SK-N-SH (cell line): ENCODE measurements around the gene ABCB9. TPM values are rescaled to one million over a fixed set of nuclear protein-coding genes. Genes with fewer than 3 reads are reported as not detected.

Experiments used
- CTCF ChIA-PET: fragments of 300-600, 350-600 bp; formaldehyde crosslinking; extraction: SDS; loops from one replicate; lab custom pipeline; 2021; lab: Yijun Ruan, JAX
- POLR2A ChIA-PET: fragments of 350-600 bp; sonication (Branson Sonifier 250); formaldehyde crosslinking; extraction: SDS; loops from one replicate; lab custom pipeline; 2020; ENCODE audit warnings: antibody characterized with exemption, inconsistent platforms; lab: Yijun Ruan, JAX
- DNase-seq: peaks from one replicate; pipeline ENCODE4 v3.0.0; 2012
- H2AFZ ChIP-seq: fragments of 200-600 bp; sonication (generic); 2 replicates; pipeline ENCODE4 v1.8.1; 2016; ENCODE audit warnings: antibody characterized with exemption, mild to moderate bottlenecking, low read depth
- H3F3A ChIP-seq: fragments of 200-600 bp; sonication (generic); replicated peaks from 2 replicates; pipeline ENCODE3; 2016; ENCODE audit warnings: antibody characterized with exemption, mild to moderate bottlenecking; ENCODE audit not compliant: insufficient read depth
- H3K27ac ChIP-seq, 2 experiments: fragments of 200-500 bp in 1 of 2; fragments of 200-600 bp in 1 of 2; sonication (Bioruptor generic) in 1 of 2; sonication (generic), shearing (Covaris generic) in 1 of 2; 2 replicates each; pipeline versions ENCODE4 v1.5.1 to v1.6.1; 2014 to 2016; ENCODE audit warnings: low read depth in 2 of 2, inconsistent platforms in 1 of 2, low read length in 1 of 2, mild to moderate bottlenecking in 1 of 2, mixed read lengths in 1 of 2
- H3K27me3 ChIP-seq: fragments of 200-600 bp; sonication (generic), shearing (Covaris generic); 2 replicates; pipeline ENCODE4 v1.6.1; 2016; ENCODE audit warnings: mixed run types; ENCODE audit not compliant: insufficient read depth
- H3K36me3 ChIP-seq, 2 experiments: fragments of 200-500 bp in 1 of 2; fragments of 200-600 bp in 1 of 2; sonication (Bioruptor generic) in 1 of 2; sonication (generic) in 1 of 2; replicated peaks in 1 of 2; 2 replicates each; pipeline versions ENCODE3 to v1.5.1; 2014 to 2016; ENCODE audit warnings: low read length in 1 of 2, mild to moderate bottlenecking in 1 of 2; ENCODE audit not compliant: insufficient read depth in 2 of 2, control insufficient read depth in 1 of 2
- H3K4me1 ChIP-seq, 2 experiments: fragments of 200-500 bp in 1 of 2; fragments of 200-600 bp in 1 of 2; sonication (Bioruptor generic) in 1 of 2; sonication (generic), shearing (Covaris generic) in 1 of 2; 2 replicates each; pipeline versions ENCODE4 v1.5.1 to v1.6.1; 2014 to 2016; ENCODE audit warnings: low read depth in 1 of 2, low read length in 1 of 2, mixed run types in 1 of 2; ENCODE audit not compliant: insufficient read depth in 2 of 2, control insufficient read depth in 1 of 2
- H3K4me2 ChIP-seq: fragments of 200-600 bp; sonication (generic), shearing (Covaris generic); 2 replicates; pipeline ENCODE4 v1.6.1; 2017; ENCODE audit warnings: mixed run types
- H3K4me3 ChIP-seq, 2 experiments: fragments of 200-500 bp in 1 of 2; fragments of 200-600 bp in 1 of 2; sonication (Bioruptor generic) in 1 of 2; sonication (generic), shearing (Covaris generic) in 1 of 2; 2 replicates each; pipeline versions ENCODE4 v1.5.1 to v1.8.1; 2014 to 2016; ENCODE audit warnings: low read depth in 2 of 2, inconsistent platforms in 1 of 2, low read length in 1 of 2, mild to moderate bottlenecking in 1 of 2, mixed read lengths in 1 of 2, moderate library complexity in 1 of 2
- H3K79me2 ChIP-seq: fragments of 200-600 bp; sonication (generic); 2 replicates; pipeline ENCODE4 v1.8.1; 2017; ENCODE audit warnings: mild to moderate bottlenecking; ENCODE audit not compliant: insufficient read depth
- H3K9ac ChIP-seq: fragments of 200-600 bp; sonication (generic); 2 replicates; pipeline ENCODE4 v1.6.1; 2017; ENCODE audit warnings: mixed run types
- H3K9me2 ChIP-seq: fragments of 200-600 bp; sonication (generic); 2 replicates; pipeline ENCODE4 v1.6.1; 2017; ENCODE audit warnings: mixed run types
- H3K9me3 ChIP-seq: fragments of 200-600 bp; sonication (generic); 2 replicates; pipeline ENCODE4 v1.6.1; 2017; ENCODE audit warnings: mixed run types, mild to moderate bottlenecking, moderate library complexity
- H4K20me1 ChIP-seq: fragments of 200-600 bp; sonication (generic); 2 replicates; pipeline ENCODE4 v1.6.1; 2017; ENCODE audit warnings: mild to moderate bottlenecking, mixed run types; ENCODE audit not compliant: insufficient read depth
- CHD2 ChIP-seq: fragments of 150-350 bp; IDR thresholded peaks from 2 replicates; pipeline ENCODE4 v1.6.1; 2018; ENCODE audit warnings: low read length; ENCODE audit not compliant: partially characterized antibody
- ELF1 ChIP-seq: IDR thresholded peaks from 2 replicates; pipeline ENCODE4 v1.4.0; 2012
- EP300 ChIP-seq, 2 experiments: IDR thresholded peaks; 2 replicates each; pipeline versions ENCODE4 v1.4.0 to v1.6.1; 2012; ENCODE audit warnings: borderline replicate concordance in 1 of 2, low read depth in 1 of 2, low read length in 1 of 2
- EZH2phosphoT487 ChIP-seq: fragments of 200-600 bp; sonication (generic); IDR thresholded peaks from 2 replicates; pipeline ENCODE4 v1.6.1; 2017; ENCODE audit warnings: low read depth, mixed run types, mild to moderate bottlenecking, antibody characterized with exemption, moderate library complexity, borderline replicate concordance
- FOXJ3 ChIP-seq: sonication (generic); formaldehyde crosslinking; IDR thresholded peaks from 2 replicates; pipeline ENCODE4 v1.5.1; 2020; ENCODE audit warnings: mild to moderate bottlenecking, missing genetic modification reagents
- FOXM1 ChIP-seq: IDR thresholded peaks from 2 replicates; pipeline ENCODE4 v1.4.0; 2012; ENCODE audit warnings: low read depth, mild to moderate bottlenecking
- GABPA ChIP-seq: IDR thresholded peaks from 2 replicates; pipeline ENCODE4 v1.4.0; 2012; ENCODE audit warnings: low read depth, mild to moderate bottlenecking
- JUND ChIP-seq: IDR thresholded peaks from 2 replicates; pipeline ENCODE4 v1.4.0; 2012
- MXI1 ChIP-seq: IDR thresholded peaks from 2 replicates; pipeline ENCODE4 v1.6.1; 2012; ENCODE audit warnings: mild to moderate bottlenecking, low read depth, low read length, improper control_type of control experiment
- POLR2AphosphoS5 ChIP-seq: IDR thresholded peaks from 2 replicates; pipeline ENCODE4 v1.6.1; 2012; ENCODE audit warnings: low read depth, low read length
- RXRA ChIP-seq: IDR thresholded peaks from 2 replicates; pipeline ENCODE4 v1.4.0; 2012; ENCODE audit warnings: low read depth, mild to moderate bottlenecking, borderline replicate concordance
- TAF1 ChIP-seq: IDR thresholded peaks from 2 replicates; pipeline ENCODE4 v1.6.1; 2012; ENCODE audit warnings: low read depth, mild to moderate bottlenecking, low read length, moderate library complexity, borderline replicate concordance
- TEAD4 ChIP-seq: IDR thresholded peaks from 2 replicates; pipeline ENCODE4 v1.4.0; 2012; ENCODE audit warnings: mild to moderate bottlenecking, borderline replicate concordance; ENCODE audit not compliant: insufficient read depth
- YY1 ChIP-seq: IDR thresholded peaks from 2 replicates; pipeline ENCODE4 v1.4.0; 2012; ENCODE audit warnings: low read depth, mild to moderate bottlenecking
- WGBS: methylation state at CpG from one replicate; pipeline ENCODE4 v1.1.6; 2017; ENCODE audit warnings: low lambda C conversion rate; 5-methylcytosine and 5-hydroxymethylcytosine counted together
- polyA plus RNA-seq, 3 experiments: library from polyadenylated mRNA; depleted of rRNA; stranded (reverse); fragments of >200 nt; gene quantifications; 2 replicates each; pipeline ENCODE4 v1.2.3, GENCODE V29; 2012
- TF ChIP-seq, protein P1 (sequence below): IDR thresholded peaks from 2 replicates; pipeline ENCODE4 v1.4.0; 2012; ENCODE audit warnings: low read depth, borderline replicate concordance
- TF ChIP-seq, protein P2 (sequence below): IDR thresholded peaks from 2 replicates; pipeline ENCODE4 v1.4.0; 2012; ENCODE audit warnings: low read depth, borderline replicate concordance
- TF ChIP-seq, protein P3 (sequence below): fragments of 150-350 bp; IDR thresholded peaks from 2 replicates; pipeline ENCODE4 v1.6.1; 2016; ENCODE audit warnings: mild to moderate bottlenecking, low read depth, low read length
- TF ChIP-seq, protein P4 (sequence below): IDR thresholded peaks from 2 replicates; pipeline ENCODE4 v1.6.1; 2012; ENCODE audit warnings: mild to moderate bottlenecking, low read depth, low read length, moderate library complexity

The ABCB9 gene
- polyA plus RNA-seq, 1 of the 3 experiments (the other 2 are of a cell fraction), result 6.2 TPM

DNA sequence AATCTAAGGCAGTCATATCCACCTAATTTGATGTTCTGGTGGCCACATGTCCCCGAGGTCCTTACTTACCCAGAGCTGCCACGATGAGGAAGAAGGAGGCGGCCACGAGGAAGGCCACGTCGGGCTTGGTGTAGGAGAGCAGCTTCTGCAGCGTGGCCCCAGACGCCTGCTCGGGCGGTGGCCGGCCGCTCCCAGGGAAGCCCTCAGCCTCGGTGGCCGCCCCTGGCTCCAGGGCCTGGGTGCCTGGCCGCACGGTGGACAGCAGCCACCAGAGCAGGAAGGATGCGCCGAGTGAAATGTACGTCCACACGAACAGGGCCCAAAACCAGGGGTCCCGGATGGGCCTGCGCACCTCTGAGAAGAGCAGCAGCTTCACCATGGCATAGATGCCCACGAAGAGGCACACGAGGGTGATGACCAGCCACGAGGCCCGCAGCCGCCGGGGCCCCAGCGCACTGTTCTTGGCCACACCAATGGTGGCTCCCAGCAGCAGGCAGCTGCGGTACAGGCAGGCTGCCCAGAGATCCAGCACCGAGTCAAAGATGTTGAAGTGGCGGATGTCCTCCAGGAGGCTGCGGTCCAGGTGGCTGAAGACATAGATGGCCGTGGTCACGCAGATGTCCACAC, 6.6 kb downstream of the ABCB9 start:
- CTCF ChIA-PET, result interaction anchor here (2.7 kb wide), 1 partner anchor 166 kb away, joined by 10 read pairs; no protein-coding TSS in a partner anchor
- no peak overlapping the region for H2AFZ ChIP-seq

DNA sequence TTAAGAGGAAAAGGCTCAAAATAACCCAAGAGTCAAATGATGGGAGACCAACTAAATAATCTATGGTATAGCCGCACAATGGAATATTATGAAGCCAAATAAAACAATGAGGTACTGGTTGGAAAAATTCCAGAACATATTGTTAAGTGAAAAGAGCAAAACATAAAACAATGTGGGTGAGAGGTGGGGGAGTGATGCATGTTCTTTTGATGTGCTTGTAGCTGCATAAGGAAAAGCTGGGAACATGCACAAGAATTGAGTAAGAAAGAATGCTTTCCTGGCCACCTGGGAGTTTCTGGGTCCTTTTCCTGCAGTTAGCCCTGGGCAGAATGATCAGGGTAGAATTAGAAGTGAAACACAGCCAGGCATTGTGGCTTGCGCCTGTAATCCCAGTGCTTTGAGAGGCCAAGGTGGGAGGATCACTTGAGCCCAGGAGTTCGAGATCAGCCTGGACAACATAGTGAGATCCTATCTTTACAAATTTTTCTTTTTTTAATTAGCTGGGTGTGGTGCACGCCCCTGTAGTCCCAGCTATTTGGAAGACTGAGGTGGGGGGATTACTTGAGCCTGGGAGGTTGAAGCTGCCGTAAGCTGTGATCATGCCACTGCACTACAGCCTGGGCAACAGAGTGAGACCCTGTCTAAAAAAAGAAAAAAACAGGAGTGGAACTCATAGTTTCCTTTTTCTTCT, 7.9 kb downstream of the ABCB9 start:
- ChIA-PET POLR2A (no interaction called here), CTCF (no interaction called here)
- H3K27me3 ChIP-seq, result no peaks in the 10 kb centered on the region
- H3K9me3 ChIP-seq, result no peaks in the 10 kb centered on the region
- no peak overlapping the region for H3K27ac ChIP-seq
- H3F3A ChIP-seq, result peaks cover 4% of the 10 kb centered on the region
- no peaks in the 10 kb centered on the region for H4K20me1 ChIP-seq
- H3K9me2 ChIP-seq, result no peaks in the 10 kb centered on the region
- no peaks in the 10 kb centered on the region; a peak in 1 of 4 replicates for H3K4me1 ChIP-seq
- WGBS, result 95% methylated on average over 5 of the region's 5 CpGs
- no peak overlapping the region for H3K4me2 ChIP-seq
- no peaks in the 10 kb centered on the region for H3K36me3 ChIP-seq
- no peak overlapping the region for H2AFZ ChIP-seq
- no peak overlapping the region for H3K9ac ChIP-seq
- H3K4me3 ChIP-seq, result no peak overlapping the region
- no peaks in the 10 kb centered on the region for H3K79me2 ChIP-seq
- peak; percentile 7 for DNase-seq
- no peak for TF ChIP-seq FOXJ3 (CRISPR knock-in tag)
- no peak for TF ChIP-seq EZH2phosphoT487
- TF ChIP-seq, protein P1, sequence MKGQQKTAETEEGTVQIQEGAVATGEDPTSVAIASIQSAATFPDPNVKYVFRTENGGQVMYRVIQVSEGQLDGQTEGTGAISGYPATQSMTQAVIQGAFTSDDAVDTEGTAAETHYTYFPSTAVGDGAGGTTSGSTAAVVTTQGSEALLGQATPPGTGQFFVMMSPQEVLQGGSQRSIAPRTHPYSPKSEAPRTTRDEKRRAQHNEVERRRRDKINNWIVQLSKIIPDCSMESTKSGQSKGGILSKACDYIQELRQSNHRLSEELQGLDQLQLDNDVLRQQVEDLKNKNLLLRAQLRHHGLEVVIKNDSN, result no peak
- TF ChIP-seq, protein P2, sequence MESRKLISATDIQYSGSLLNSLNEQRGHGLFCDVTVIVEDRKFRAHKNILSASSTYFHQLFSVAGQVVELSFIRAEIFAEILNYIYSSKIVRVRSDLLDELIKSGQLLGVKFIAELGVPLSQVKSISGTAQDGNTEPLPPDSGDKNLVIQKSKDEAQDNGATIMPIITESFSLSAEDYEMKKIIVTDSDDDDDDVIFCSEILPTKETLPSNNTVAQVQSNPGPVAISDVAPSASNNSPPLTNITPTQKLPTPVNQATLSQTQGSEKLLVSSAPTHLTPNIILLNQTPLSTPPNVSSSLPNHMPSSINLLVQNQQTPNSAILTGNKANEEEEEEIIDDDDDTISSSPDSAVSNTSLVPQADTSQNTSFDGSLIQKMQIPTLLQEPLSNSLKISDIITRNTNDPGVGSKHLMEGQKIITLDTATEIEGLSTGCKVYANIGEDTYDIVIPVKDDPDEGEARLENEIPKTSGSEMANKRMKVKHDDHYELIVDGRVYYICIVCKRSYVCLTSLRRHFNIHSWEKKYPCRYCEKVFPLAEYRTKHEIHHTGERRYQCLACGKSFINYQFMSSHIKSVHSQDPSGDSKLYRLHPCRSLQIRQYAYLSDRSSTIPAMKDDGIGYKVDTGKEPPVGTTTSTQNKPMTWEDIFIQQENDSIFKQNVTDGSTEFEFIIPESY, result no peak
- TF ChIP-seq TAF1, result no peak
- no peak for TF ChIP-seq YY1
- TF ChIP-seq, protein P3, sequence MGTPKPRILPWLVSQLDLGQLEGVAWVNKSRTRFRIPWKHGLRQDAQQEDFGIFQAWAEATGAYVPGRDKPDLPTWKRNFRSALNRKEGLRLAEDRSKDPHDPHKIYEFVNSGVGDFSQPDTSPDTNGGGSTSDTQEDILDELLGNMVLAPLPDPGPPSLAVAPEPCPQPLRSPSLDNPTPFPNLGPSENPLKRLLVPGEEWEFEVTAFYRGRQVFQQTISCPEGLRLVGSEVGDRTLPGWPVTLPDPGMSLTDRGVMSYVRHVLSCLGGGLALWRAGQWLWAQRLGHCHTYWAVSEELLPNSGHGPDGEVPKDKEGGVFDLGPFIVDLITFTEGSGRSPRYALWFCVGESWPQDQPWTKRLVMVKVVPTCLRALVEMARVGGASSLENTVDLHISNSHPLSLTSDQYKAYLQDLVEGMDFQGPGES, result no peak

More for the DNA sequence above, 6.6 kb downstream of the ABCB9 start:
- Histone ChIP-seq H3F3A (peaks cover 4% of the 10 kb centered on the region), H3K79me2 (no peaks in the 10 kb centered on the region), H3K9me2 (no peaks in the 10 kb centered on the region), H3K4me3 (no peak overlapping the region), H3K27ac (no peak overlapping the region), H3K9me3 (no peaks in the 10 kb centered on the region), H3K4me2 (no peak overlapping the region), H4K20me1 (no peaks in the 10 kb centered on the region), H3K9ac (no peak overlapping the region), H3K36me3 (no peaks in the 10 kb centered on the region), H3K4me1 (peaks cover 6 to 13% of the 10 kb centered on the region in 2 experiments; a peak in 2 of 4 replicates), H3K27me3 (no peaks in the 10 kb centered on the region)
- TF ChIP-seq POLR2AphosphoS5 (no peak), JUND (no peak), TEAD4 (no peak), ELF1 (no peak), GABPA (no peak), CHD2 (no peak), FOXM1 (no peak), MXI1 (no peak), RXRA (no peak), EP300 (IDR thresholded peaks at IDR 0.05; ENCODE audit: borderline replicate concordance in 1 of 2, low read depth in 1 of 2, low read length in 1 of 2) (no peak)
- TF ChIP-seq, protein P3, result no peak
- TF ChIP-seq, protein P4, sequence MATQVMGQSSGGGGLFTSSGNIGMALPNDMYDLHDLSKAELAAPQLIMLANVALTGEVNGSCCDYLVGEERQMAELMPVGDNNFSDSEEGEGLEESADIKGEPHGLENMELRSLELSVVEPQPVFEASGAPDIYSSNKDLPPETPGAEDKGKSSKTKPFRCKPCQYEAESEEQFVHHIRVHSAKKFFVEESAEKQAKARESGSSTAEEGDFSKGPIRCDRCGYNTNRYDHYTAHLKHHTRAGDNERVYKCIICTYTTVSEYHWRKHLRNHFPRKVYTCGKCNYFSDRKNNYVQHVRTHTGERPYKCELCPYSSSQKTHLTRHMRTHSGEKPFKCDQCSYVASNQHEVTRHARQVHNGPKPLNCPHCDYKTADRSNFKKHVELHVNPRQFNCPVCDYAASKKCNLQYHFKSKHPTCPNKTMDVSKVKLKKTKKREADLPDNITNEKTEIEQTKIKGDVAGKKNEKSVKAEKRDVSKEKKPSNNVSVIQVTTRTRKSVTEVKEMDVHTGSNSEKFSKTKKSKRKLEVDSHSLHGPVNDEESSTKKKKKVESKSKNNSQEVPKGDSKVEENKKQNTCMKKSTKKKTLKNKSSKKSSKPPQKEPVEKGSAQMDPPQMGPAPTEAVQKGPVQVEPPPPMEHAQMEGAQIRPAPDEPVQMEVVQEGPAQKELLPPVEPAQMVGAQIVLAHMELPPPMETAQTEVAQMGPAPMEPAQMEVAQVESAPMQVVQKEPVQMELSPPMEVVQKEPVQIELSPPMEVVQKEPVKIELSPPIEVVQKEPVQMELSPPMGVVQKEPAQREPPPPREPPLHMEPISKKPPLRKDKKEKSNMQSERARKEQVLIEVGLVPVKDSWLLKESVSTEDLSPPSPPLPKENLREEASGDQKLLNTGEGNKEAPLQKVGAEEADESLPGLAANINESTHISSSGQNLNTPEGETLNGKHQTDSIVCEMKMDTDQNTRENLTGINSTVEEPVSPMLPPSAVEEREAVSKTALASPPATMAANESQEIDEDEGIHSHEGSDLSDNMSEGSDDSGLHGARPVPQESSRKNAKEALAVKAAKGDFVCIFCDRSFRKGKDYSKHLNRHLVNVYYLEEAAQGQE, result no peak
- no peak for DNase-seq
- POLR2A ChIA-PET, result no interaction called here
- 93% methylated on average over 22 of the region's 35 CpGs for WGBS
